Embryonic facial prominence (tissue), 1 donor: Measurements from ENCODE around the gene STAT5B.
"Not testable (repeated sequence)": the region's sequence is repeated elsewhere in the genome, so short reads cannot be mapped to it uniquely, and the experiment has no call there.

Source experiments
- DNase-seq: peaks from one replicate; pipeline ENCODE4 v3.0.0-alpha.2; 2016; ENCODE audit errors: extremely low spot score

The STAT5B gene

GRCh38 chr17:42266918-42267766 is 9.0 kb downstream of the STAT5B start:
- DNase-seq = no peak

GRCh38 chr17:42266462-42266861 is 9.7 kb downstream of the STAT5B start:
- no peak for DNase-seq

- DNase-seq = not testable (repeated sequence)
Observed at GRCh38 chr17:42264366-42264765, 11.8 kb downstream of the STAT5B start.

- DNase-seq = no peak
Observed at GRCh38 chr17:42260318-42260717, 15.9 kb downstream of the STAT5B start.

- no peak for DNase-seq
Observed at GRCh38 chr17:42255445-42255844, 20.7 kb downstream of the STAT5B start.

- no peak for DNase-seq
Observed at GRCh38 chr17:42253578-42253977, 22.6 kb downstream of the STAT5B start.

GRCh38 chr17:42252597-42253550 is 23.3 kb downstream of the STAT5B start:
- DNase-seq = no peak

- no peak for DNase-seq
Observed at GRCh38 chr17:42251115-42251514, 25.1 kb downstream of the STAT5B start.

GRCh38 chr17:42249681-42250446 is 26.3 kb downstream of the STAT5B start:
- no peak for DNase-seq

- DNase-seq = peak; percentile 22
Observed at GRCh38 chr17:42248351-42249179, 27.6 kb downstream of the STAT5B start.

- no peak for DNase-seq
Observed at GRCh38 chr17:42247734-42248133, 28.5 kb downstream of the STAT5B start.

- no peak for DNase-seq
Observed at GRCh38 chr17:42246515-42246914, 29.7 kb downstream of the STAT5B start.

- not testable (repeated sequence) for DNase-seq
Observed at GRCh38 chr17:42245183-42245582, 31.0 kb downstream of the STAT5B start.

GRCh38 chr17:42244116-42244515 is 32.1 kb downstream of the STAT5B start:
- not testable (repeated sequence) for DNase-seq

- no peak for DNase-seq
Observed at GRCh38 chr17:42243493-42243982, 32.7 kb downstream of the STAT5B start.

- no peak for DNase-seq
Observed at GRCh38 chr17:42241871-42242270, 34.3 kb downstream of the STAT5B start.

GRCh38 chr17:42240863-42241262 is 35.3 kb downstream of the STAT5B start:
- DNase-seq = not testable (repeated sequence)

GRCh38 chr17:42240201-42240600 is 36.0 kb downstream of the STAT5B start:
- DNase-seq = no peak

- DNase-seq = not testable (repeated sequence)
Observed at GRCh38 chr17:42239576-42239975, 36.6 kb downstream of the STAT5B start.

- DNase-seq = no peak
Observed at GRCh38 chr17:42236760-42237159, 39.4 kb downstream of the STAT5B start.

GRCh38 chr17:42233994-42234393 is 42.2 kb downstream of the STAT5B start:
- no peak for DNase-seq
